ENCODE data around the gene FLVCR2.
"Not testable (repeated sequence)": the region's sequence is repeated elsewhere in the genome, so short reads cannot be mapped to it uniquely, and the experiment has no call there.

The FLVCR2 gene

DNA sequence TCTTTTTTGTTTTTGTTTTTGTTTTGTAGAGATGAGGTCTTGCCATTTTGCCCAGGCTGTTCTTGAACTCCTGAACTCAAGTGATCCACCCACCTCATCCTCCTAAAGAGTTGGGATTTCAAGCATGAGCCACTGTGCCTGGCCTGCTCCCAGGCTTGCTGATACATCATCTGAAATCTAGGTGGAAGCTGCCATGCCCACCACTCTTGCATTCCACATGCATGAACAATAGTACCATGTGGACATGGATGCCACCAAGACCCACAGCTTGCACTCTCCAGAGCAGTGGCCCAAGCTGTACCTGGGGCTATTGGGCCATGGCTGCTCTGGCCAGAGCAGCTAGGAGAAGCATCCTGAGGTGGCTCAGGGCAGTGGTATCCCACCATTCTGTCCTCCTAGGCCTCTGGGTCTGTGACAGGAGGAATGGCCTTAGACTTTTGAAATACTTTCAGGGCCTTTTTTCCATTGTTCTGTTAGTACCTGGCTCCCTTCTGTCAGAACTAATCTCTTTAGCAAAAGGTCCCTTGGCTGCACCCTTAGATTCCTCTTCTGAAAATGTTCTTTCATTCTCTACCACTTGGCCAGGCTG is 13.7 kb downstream of the FLVCR2 start:
- no peaks in the 10 kb centered on the region for H3K36me3 Mint-ChIP-seq
- peaks cover 4% of the 10 kb centered on the region for H3K4me1 Mint-ChIP-seq
- no peaks in the 10 kb centered on the region for H3K27me3 Mint-ChIP-seq
- no peak overlapping the region for H3K27ac Mint-ChIP-seq
- peaks cover 1% of the 10 kb centered on the region for H3K9me3 Mint-ChIP-seq
- DNase-seq (ENCODE audit: low spot score in 2 of 2) (no peak), ATAC-seq (ENCODE audit: low read depth) (no peak)
- H3K4me3 Mint-ChIP-seq: no peak overlapping the region

- H3K4me1 Mint-ChIP-seq: peaks cover 2% of the 10 kb centered on the region
- no peak overlapping the region for H3K27ac Mint-ChIP-seq
- H3K27me3 Mint-ChIP-seq: peaks cover 3% of the 10 kb centered on the region
- ATAC-seq (ENCODE audit: low read depth): no peak
- peaks cover 1% of the 10 kb centered on the region for H3K9me3 Mint-ChIP-seq
- no peak for DNase-seq (ENCODE audit: low spot score in 2 of 2)
- no peaks in the 10 kb centered on the region for H3K36me3 Mint-ChIP-seq
- no peak overlapping the region for H3K4me3 Mint-ChIP-seq
These were observed 16.8 kb downstream of the FLVCR2 start for GRCh38 chr14:75595226-75595625.

DNA sequence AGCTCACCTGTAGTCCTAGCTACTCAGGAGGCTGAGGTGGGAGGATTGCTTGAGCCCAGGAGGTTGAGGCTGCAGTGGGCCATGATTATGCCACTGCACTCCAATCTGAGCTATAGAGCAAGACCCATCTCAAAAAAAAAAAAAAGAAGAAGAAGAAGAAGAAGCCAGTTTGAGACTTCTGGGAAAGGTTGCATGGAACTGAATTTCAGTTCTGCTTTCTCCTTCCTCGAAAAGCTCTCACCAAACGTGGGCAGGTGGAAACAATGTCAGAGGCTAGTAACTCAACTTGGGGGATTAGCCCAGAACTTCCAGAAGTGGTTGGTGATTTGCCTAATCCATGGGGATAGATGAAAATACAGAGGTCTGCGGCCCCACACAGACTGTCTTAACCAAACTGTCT is 18.7 kb downstream of the FLVCR2 start:
- Mint-ChIP-seq H3K27me3 (peaks cover 3% of the 10 kb centered on the region), H3K4me3 (no peak overlapping the region), H3K36me3 (no peaks in the 10 kb centered on the region), H3K4me1 (no peaks in the 10 kb centered on the region), H3K27ac (no peak overlapping the region), H3K9me3 (no peaks in the 10 kb centered on the region)
- ATAC-seq (ENCODE audit: low read depth): no peak
- DNase-seq (ENCODE audit: low spot score in 2 of 2): no peak

DNA sequence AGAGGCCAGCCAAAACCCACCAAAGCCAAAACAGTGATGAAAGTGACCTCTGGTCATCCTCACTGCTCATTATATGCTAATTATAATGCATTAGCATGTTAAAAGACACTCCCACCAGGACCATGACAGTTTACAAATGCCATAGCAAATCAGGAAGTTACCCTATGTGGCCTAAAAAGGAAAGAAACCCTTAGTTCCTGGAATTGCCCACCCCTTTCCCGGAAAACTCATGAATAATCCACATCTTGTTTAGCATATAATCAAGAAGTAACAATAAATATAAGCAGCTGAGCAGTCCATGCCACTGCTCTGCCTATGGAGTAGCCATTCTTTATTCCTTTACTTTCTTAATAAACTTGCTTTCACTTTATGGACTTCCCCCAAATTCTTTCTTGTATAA is 21.7 kb downstream of the FLVCR2 start:
- not testable (repeated sequence) for H3K4me1 Mint-ChIP-seq; H3K36me3 Mint-ChIP-seq; H3K4me3 Mint-ChIP-seq; ATAC-seq (ENCODE audit: low read depth); H3K9me3 Mint-ChIP-seq; H3K27me3 Mint-ChIP-seq; H3K27ac Mint-ChIP-seq; DNase-seq (ENCODE audit: low spot score in 2 of 2)

GRCh38 chr14:75601061-75601460 is 22.6 kb downstream of the FLVCR2 start:
- H3K4me1 Mint-ChIP-seq: not testable (repeated sequence)

DNA sequence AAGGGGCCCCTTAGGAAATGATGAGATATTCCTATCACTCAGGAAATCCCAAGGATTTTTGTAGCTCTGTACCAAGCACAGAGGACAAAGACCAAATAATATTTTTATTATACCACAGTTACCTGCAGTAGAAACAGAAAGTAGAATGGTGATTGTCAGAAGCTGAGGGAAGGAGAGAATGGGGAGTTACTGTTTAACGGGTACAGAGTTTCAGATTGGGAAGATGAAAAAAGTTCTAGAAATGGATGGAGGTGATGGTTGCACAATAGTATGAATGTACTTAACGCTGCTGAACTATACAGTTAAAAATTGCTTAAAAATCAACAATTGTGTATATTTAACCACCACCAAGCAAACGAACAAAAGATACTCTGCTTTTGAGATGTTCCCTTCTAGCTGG is 24.1 kb downstream of the FLVCR2 start:
- H3K4me3 Mint-ChIP-seq: no peak overlapping the region
- no peaks in the 10 kb centered on the region for H3K4me1 Mint-ChIP-seq
- peaks cover 3% of the 10 kb centered on the region for H3K27me3 Mint-ChIP-seq
- H3K27ac Mint-ChIP-seq: no peak overlapping the region
- no peak for DNase-seq (ENCODE audit: low spot score in 2 of 2)
- H3K9me3 Mint-ChIP-seq: peaks cover 3% of the 10 kb centered on the region
- H3K36me3 Mint-ChIP-seq: peaks cover 3% of the 10 kb centered on the region
- ATAC-seq (ENCODE audit: low read depth): no peak

More at GRCh38 chr14:75601061-75601460, 22.6 kb downstream of the FLVCR2 start:
- DNase-seq (ENCODE audit: low spot score in 2 of 2); H3K4me3 Mint-ChIP-seq; ATAC-seq (ENCODE audit: low read depth); H3K36me3 Mint-ChIP-seq; H3K27me3 Mint-ChIP-seq; H3K27ac Mint-ChIP-seq; H3K9me3 Mint-ChIP-seq: not testable (repeated sequence)

GRCh38 chr14:75604979-75605851 is 26.8 kb downstream of the FLVCR2 start:
- Mint-ChIP-seq H3K4me1 (no peaks in the 10 kb centered on the region), H3K27ac (no peak overlapping the region), H3K36me3 (peaks cover 4% of the 10 kb centered on the region), H3K27me3 (no peaks in the 10 kb centered on the region), H3K4me3 (no peak overlapping the region), H3K9me3 (peaks cover 6% of the 10 kb centered on the region)
- DNase-seq (ENCODE audit: low spot score in 2 of 2) (no peak), ATAC-seq (ENCODE audit: low read depth) (peak; percentile 31)

DNA sequence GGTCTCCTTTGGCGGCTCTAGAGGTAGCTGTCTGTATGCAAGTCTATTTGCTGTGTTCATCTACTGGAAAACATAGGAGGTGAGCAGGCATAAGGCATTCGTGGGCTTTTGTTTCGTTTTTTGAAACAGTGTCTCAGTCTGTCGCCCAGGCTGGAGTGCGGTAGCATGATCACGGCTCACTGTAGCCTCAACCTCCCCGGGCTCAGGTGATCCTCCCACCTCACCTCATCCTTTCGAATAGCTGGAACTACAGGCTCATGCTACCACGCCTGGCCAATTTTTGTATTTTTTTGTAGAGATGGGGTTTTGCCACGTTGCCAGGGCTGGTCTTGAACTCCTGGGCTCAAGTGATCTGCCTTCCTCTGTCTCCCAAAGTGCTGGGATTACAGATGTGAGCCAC is 27.5 kb downstream of the FLVCR2 start:
- Mint-ChIP-seq H3K36me3 (peaks cover 4% of the 10 kb centered on the region), H3K27ac (no peak overlapping the region), H3K9me3 (peaks cover 6% of the 10 kb centered on the region), H3K4me1 (no peaks in the 10 kb centered on the region), H3K27me3 (no peaks in the 10 kb centered on the region), H3K4me3 (no peak overlapping the region)
- no peak for DNase-seq (ENCODE audit: low spot score in 2 of 2)
- ATAC-seq (ENCODE audit: low read depth): no peak

- no peaks in the 10 kb centered on the region for H3K4me1 Mint-ChIP-seq
- no peak for ATAC-seq (ENCODE audit: low read depth)
- H3K27me3 Mint-ChIP-seq: no peaks in the 10 kb centered on the region
- H3K36me3 Mint-ChIP-seq: peaks cover 4% of the 10 kb centered on the region
- no peak overlapping the region for H3K4me3 Mint-ChIP-seq
- peaks cover 6% of the 10 kb centered on the region for H3K9me3 Mint-ChIP-seq
- no peak overlapping the region for H3K27ac Mint-ChIP-seq
- DNase-seq (ENCODE audit: low spot score in 2 of 2): no peak
These were observed 28.6 kb downstream of the FLVCR2 start for GRCh38 chr14:75607044-75607443.

DNA sequence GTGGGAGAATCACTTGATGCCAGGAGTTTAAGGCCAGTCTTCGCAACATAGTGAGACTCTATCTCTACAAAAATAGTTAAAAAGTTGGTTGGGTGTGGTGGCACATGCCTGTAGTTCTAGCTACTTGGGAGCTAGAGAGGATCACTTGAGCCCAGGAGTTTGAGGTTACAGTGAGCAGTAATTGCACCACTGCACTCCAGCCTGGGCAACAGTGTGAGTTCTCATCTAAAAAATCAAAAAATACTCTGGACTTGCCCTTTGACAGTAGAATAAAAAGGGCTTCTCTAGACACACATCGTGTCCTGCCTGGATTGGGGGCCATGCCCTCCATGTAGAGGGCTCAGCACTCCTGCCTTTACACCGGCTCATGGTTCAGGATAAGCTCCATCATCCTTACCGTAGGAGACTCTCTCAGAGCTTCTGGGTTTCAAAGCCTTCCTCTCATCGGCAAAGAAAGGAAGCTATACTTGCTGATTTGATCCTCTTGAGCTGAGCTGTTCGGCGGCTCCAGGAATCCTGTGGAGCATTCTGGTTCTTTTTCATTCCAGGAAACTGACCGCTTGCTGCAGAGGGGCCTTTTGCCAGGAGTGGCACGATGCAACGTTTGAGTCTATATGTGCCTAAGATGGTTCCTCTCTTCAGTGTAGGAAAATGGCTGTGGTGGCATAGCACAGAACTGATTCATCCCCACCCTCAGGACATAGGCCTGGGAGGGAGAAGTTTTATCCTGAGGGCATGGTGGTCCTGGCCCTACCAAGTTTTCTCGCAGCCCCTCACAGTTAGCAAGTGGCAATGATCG is 29.6 kb downstream of the FLVCR2 start:
- H3K36me3 Mint-ChIP-seq: peaks cover 4% of the 10 kb centered on the region
- ATAC-seq (ENCODE audit: low read depth) (no peak), DNase-seq (ENCODE audit: low spot score in 2 of 2) (no peak)
- H3K27me3 Mint-ChIP-seq: no peaks in the 10 kb centered on the region
- peaks cover 6% of the 10 kb centered on the region for H3K9me3 Mint-ChIP-seq
- no peaks in the 10 kb centered on the region for H3K4me1 Mint-ChIP-seq
- no peak overlapping the region for H3K27ac Mint-ChIP-seq
- H3K4me3 Mint-ChIP-seq: no peak overlapping the region

DNA sequence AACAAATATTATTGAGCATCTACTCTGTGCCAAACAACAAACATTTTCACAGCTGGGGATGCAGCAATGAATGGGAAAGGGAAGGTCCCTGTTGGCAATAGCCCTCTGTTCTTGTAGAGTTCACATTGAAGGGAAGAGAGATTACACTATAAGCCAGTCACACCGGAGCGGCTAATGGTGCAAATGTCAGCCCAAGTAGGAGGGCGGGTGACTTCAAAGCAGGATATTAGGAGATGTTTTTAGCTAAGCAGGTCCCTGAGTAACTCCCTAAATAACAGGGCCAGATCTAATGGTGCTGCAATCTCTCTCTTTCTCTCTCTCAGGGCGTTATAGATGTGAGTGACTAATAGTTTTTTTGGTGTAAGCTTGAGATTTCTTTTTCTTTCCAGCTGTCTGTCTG is 30.7 kb downstream of the FLVCR2 start:
- Mint-ChIP-seq H3K4me1 (no peaks in the 10 kb centered on the region), H3K36me3 (peaks cover 4% of the 10 kb centered on the region), H3K4me3 (no peak overlapping the region), H3K27ac (no peak overlapping the region), H3K9me3 (peaks cover 6% of the 10 kb centered on the region), H3K27me3 (no peaks in the 10 kb centered on the region)
- DNase-seq (ENCODE audit: low spot score in 2 of 2) (no peak), ATAC-seq (ENCODE audit: low read depth) (no peak)

GRCh38 chr14:75609606-75610475 is 31.4 kb downstream of the FLVCR2 start:
- Mint-ChIP-seq H3K4me1 (peaks cover 6% of the 10 kb centered on the region), H3K9me3 (peaks cover 7% of the 10 kb centered on the region), H3K27ac (no peak overlapping the region), H3K36me3 (peaks cover 4% of the 10 kb centered on the region), H3K4me3 (no peak overlapping the region), H3K27me3 (no peaks in the 10 kb centered on the region)
- DNase-seq (ENCODE audit: low spot score in 2 of 2) (no peak), ATAC-seq (ENCODE audit: low read depth) (no peak)

GRCh38 chr14:75610834-75611233 is 32.4 kb downstream of the FLVCR2 start:
- ATAC-seq (ENCODE audit: low read depth) (no peak), DNase-seq (ENCODE audit: low spot score in 2 of 2) (no peak)
- Mint-ChIP-seq H3K27ac (no peak overlapping the region), H3K4me1 (peaks cover 13% of the 10 kb centered on the region), H3K4me3 (no peak overlapping the region), H3K9me3 (peaks cover 7% of the 10 kb centered on the region), H3K27me3 (no peaks in the 10 kb centered on the region), H3K36me3 (peaks cover 4% of the 10 kb centered on the region)

Measured in memory B cell (primary cell).